ENCODE results near the gene CACHD1. TPM values are rescaled to one million over a fixed set of nuclear protein-coding genes. Genes with fewer than 3 reads are reported as not detected.

Gene CACHD1
- total and polyA plus RNA-seq, 12 donors = 0.87 to 4.2 (median 2.4) TPM

DNA sequence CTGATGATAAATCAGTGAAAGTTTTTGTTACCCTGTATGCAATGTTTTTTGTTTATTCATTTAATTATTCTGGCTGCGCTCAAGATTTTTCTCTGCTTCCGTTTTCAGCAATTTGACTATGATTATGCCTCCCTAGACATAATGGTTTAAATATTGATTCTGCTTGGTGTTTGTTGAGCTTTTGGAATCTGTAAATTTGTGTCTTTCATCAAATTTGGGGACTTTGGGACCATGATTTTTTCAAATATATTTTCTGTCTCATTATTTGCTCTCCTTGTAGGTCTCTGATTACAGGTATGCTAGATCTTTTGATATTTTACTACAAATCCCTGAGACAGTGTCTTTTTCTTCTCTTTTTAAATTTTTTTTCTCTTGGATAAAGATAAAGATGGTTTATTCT is 92.1 kb downstream of the CACHD1 start:
- H3K9me3 ChIP-seq = peaks cover 0 to 19% (median 7%) of the 10 kb centered on the region in 11 donors
- whole genome bisulfite sequencing, 2 donors = 72 to 97% methylated on average over 2 of the region's 2 CpGs
- peaks cover 0 to 5% (median 0%) of the 10 kb centered on the region in 9 donors for H3K4me1 ChIP-seq
- DNase-seq = no peak
- ATAC-seq = no peak
- H3K27ac ChIP-seq = no peak overlapping the region
- H3K36me3 ChIP-seq = peaks cover 0 to 17% (median 0%) of the 10 kb centered on the region in 9 donors
- no peak overlapping the region for H3K4me3 ChIP-seq
- TF ChIP-seq, protein P1, sequence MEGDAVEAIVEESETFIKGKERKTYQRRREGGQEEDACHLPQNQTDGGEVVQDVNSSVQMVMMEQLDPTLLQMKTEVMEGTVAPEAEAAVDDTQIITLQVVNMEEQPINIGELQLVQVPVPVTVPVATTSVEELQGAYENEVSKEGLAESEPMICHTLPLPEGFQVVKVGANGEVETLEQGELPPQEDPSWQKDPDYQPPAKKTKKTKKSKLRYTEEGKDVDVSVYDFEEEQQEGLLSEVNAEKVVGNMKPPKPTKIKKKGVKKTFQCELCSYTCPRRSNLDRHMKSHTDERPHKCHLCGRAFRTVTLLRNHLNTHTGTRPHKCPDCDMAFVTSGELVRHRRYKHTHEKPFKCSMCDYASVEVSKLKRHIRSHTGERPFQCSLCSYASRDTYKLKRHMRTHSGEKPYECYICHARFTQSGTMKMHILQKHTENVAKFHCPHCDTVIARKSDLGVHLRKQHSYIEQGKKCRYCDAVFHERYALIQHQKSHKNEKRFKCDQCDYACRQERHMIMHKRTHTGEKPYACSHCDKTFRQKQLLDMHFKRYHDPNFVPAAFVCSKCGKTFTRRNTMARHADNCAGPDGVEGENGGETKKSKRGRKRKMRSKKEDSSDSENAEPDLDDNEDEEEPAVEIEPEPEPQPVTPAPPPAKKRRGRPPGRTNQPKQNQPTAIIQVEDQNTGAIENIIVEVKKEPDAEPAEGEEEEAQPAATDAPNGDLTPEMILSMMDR (IDR thresholded peaks at IDR 0.05) = no peak
- no peaks in the 10 kb centered on the region for H3K27me3 ChIP-seq
- intact Hi-C loops (cut with DNase I) = no loop called here

GRCh38 chr1:64563958-64564565 is 94.1 kb downstream of the CACHD1 start:
- intact Hi-C loops (cut with DNase I) = no loop called here
- 82 to 85% methylated on average over 5 of the region's 5 CpGs for WGBS, 2 donors
- Histone ChIP-seq H3K36me3 (peaks cover 0 to 7% (median 0%) of the 10 kb centered on the region in 9 donors), H3K4me3 (no peak overlapping the region), H3K27ac (no peak overlapping the region), H3K9me3 (peaks cover 0 to 19% (median 7%) of the 10 kb centered on the region in 11 donors), H3K4me1 (peaks cover 0 to 5% (median 0%) of the 10 kb centered on the region in 9 donors), H3K27me3 (no peaks in the 10 kb centered on the region)
- TF ChIP-seq, protein P1 (IDR thresholded peaks at IDR 0.05) = no peak
- DNase-seq (no peak), ATAC-seq (no peak)

- H3K9me3 ChIP-seq = peaks cover 0 to 19% (median 7%) of the 10 kb centered on the region in 11 donors
- 94 to 97% methylated on average over 3 of the region's 3 CpGs for WGBS, 2 donors
Observed at GRCh38 chr1:64564891-64565290, 95.0 kb downstream of the CACHD1 start.

GRCh38 chr1:64567426-64568170 is 97.7 kb downstream of the CACHD1 start:
- Histone ChIP-seq H3K9me3 (peaks cover 0 to 12% (median 4%) of the 10 kb centered on the region in 11 donors), H3K4me3 (no peak overlapping the region), H3K27ac (no peak overlapping the region), H3K27me3 (no peaks in the 10 kb centered on the region), H3K36me3 (no peaks in the 10 kb centered on the region), H3K4me1 (peaks cover 0 to 5% (median 0%) of the 10 kb centered on the region in 9 donors)
- 62 to 69% methylated on average over 7 of the region's 7 CpGs for WGBS, 2 donors
- no peak for DNase-seq
- no peak for ATAC-seq
- TF ChIP-seq, protein P1 (IDR thresholded peaks at IDR 0.05) = no peak
- intact Hi-C loops (cut with DNase I) = no loop called here

More at GRCh38 chr1:64564891-64565290, 95.0 kb downstream of the CACHD1 start:
- Histone ChIP-seq H3K27me3 (no peaks in the 10 kb centered on the region), H3K36me3 (no peaks in the 10 kb centered on the region), H3K4me3 (no peak overlapping the region), H3K27ac (no peak overlapping the region), H3K4me1 (peaks cover 0 to 5% (median 0%) of the 10 kb centered on the region in 9 donors)
- no peak for DNase-seq
- intact Hi-C loops (cut with DNase I) = no loop called here
- no peak for ATAC-seq
- TF ChIP-seq, protein P1 (IDR thresholded peaks at IDR 0.05) = no peak
